ENCODE data around the gene ACTL6B.
A peak's percentile ranks its signal among the peaks of the same experiment; 100 is the strongest.

GRCh38 chr7:100673302-100673941, 17.2 kb upstream of the ACTL6B start, which contains the start of gene GNB2:
- TF ChIP-seq POLR2A (IDR thresholded peaks at IDR 0.05; ENCODE audit: low read length) (peak; percentile 26), REST (IDR thresholded peaks at IDR 0.05) (no peak), HES2 (IDR thresholded peaks at IDR 0.05) (no peak), EHMT2 (IDR thresholded peaks at IDR 0.05; ENCODE audit: low read depth) (no peak), CTCF (IDR thresholded peaks at IDR 0.05) (no peak), FOSL2 (IDR thresholded peaks at IDR 0.05) (no peak), FOSL2 (CRISPR knock-in tag; IDR thresholded peaks at IDR 0.05) (peak; percentile 61; the same call in 1 of the 2 replicates), MAZ (IDR thresholded peaks at IDR 0.05; ENCODE audit: borderline replicate concordance, low read depth, low read length) (no peak), E2F6 (IDR thresholded peaks at IDR 0.05; ENCODE audit: borderline replicate concordance, low read depth) (peak; percentile 45; the same call in 1 of the 2 replicates), ZFP36 (IDR thresholded peaks at IDR 0.05; ENCODE audit: borderline replicate concordance, partially characterized antibody) (no peak), MAX (IDR thresholded peaks at IDR 0.05) (peak; percentile 73), BHLHE40 (IDR thresholded peaks at IDR 0.05; ENCODE audit: low read depth, low read length) (peak; percentile 84), EP300 (IDR thresholded peaks at IDR 0.05) (peak in 1 of 2 experiments; percentile 19; a peak in 1 of 5 replicates), NR3C1 (IDR thresholded peaks at IDR 0.05) (no peak), HDAC2 (IDR thresholded peaks at IDR 0.05) (no peak)
